HG03460 (cell line): Measurements from ENCODE around the gene PPIH.
A peak's percentile ranks its signal among the peaks of the same experiment; 100 is the strongest.
"Not testable (repeated sequence)": the region's sequence is repeated elsewhere in the genome, so short reads cannot be mapped to it uniquely, and the experiment has no call there.

ENCODE experiments used
- ATAC-seq: cut with Tn5 transposase; IDR thresholded peaks from one replicate; pipeline ENCODE4 v1.9.1; 2021; ENCODE audit not compliant: unreplicated experiment

The PPIH gene

GRCh38 chr1:42681741-42682483 is 23.7 kb downstream of the PPIH start, which contains the start of gene YBX1:
YBX1 (plus strand) TSS chr1:42682418; CDS start chr1:42682566, 148 bp downstream.
- ATAC-seq, result peak; percentile 90

- ATAC-seq, result not testable (repeated sequence)
Measured at GRCh38 chr1:42682484-42682738, 24.2 kb downstream of the PPIH start.

GRCh38 chr1:42682739-42683531 is 24.7 kb downstream of the PPIH start:
- peak; percentile 26 for ATAC-seq

GRCh38 chr1:42684139-42684538 is 25.9 kb downstream of the PPIH start:
- ATAC-seq, result no peak

GRCh38 chr1:42686418-42686817 is 28.2 kb downstream of the PPIH start:
- no peak for ATAC-seq

GRCh38 chr1:42689912-42690311 is 31.7 kb downstream of the PPIH start:
- ATAC-seq, result no peak

- ATAC-seq, result no peak
Measured at GRCh38 chr1:42690477-42691156, 32.4 kb downstream of the PPIH start.

GRCh38 chr1:42691157-42691498 is 32.9 kb downstream of the PPIH start:
- ATAC-seq, result no peak

GRCh38 chr1:42692461-42692860 is 34.2 kb downstream of the PPIH start:
- no peak for ATAC-seq

- no peak for ATAC-seq
Measured at GRCh38 chr1:42692911-42693310, 34.7 kb downstream of the PPIH start.

GRCh38 chr1:42698081-42698813 is 40.0 kb downstream of the PPIH start:
- no peak for ATAC-seq

- ATAC-seq, result no peak
Measured at GRCh38 chr1:42700006-42700405, 41.8 kb downstream of the PPIH start.

GRCh38 chr1:42703888-42704464 is 45.8 kb downstream of the PPIH start:
- ATAC-seq, result no peak

- not testable (repeated sequence) for ATAC-seq
Measured at GRCh38 chr1:42712808-42713207, 54.6 kb downstream of the PPIH start.

- no peak for ATAC-seq
Measured at GRCh38 chr1:42713293-42713692, 55.1 kb downstream of the PPIH start.

- ATAC-seq, result not testable (repeated sequence)
Measured at GRCh38 chr1:42714441-42714840, 56.2 kb downstream of the PPIH start.

- ATAC-seq, result no peak
Measured at GRCh38 chr1:42720868-42721267, 62.6 kb downstream of the PPIH start.

GRCh38 chr1:42721926-42722325 is 63.7 kb downstream of the PPIH start:
- ATAC-seq, result no peak

- not testable (repeated sequence) for ATAC-seq
Measured at GRCh38 chr1:42722403-42722802, 64.2 kb downstream of the PPIH start.

GRCh38 chr1:42723511-42723910 is 65.3 kb downstream of the PPIH start:
- no peak for ATAC-seq

GRCh38 chr1:42725820-42726219 is 67.6 kb downstream of the PPIH start:
- not testable (repeated sequence) for ATAC-seq
